Right lobe of liver (tissue), 6 donors: ENCODE measurements around the gene SLC38A1. TPM values are rescaled to one million over a fixed set of nuclear protein-coding genes. Genes with fewer than 3 reads are reported as not detected.

Source experiments
- ATAC-seq, 4 donors: fragments of 200-7000 bp; cut with Tn5 transposase; one replicate each; pipeline ENCODE4 v1.9.1; 2020; ENCODE audit warnings: mild to moderate bottlenecking in 4 of 4, moderate library complexity in 4 of 4
- DNase-seq, 3 donors: peaks; one replicate each; pipeline ENCODE4 v3.0.0-alpha.2; 2020
- H3K27ac ChIP-seq, 3 donors: fragments of 200-600 bp; one replicate each; pipeline ENCODE4 v1.8.0; 2022
- H3K27me3 ChIP-seq, 2 donors: fragments of 200-600 bp; one replicate each; pipeline ENCODE4 v1.8.0; 2022
- H3K36me3 ChIP-seq, 4 donors: fragments of 200-600 bp; sonication (generic) in 1 of 4; one replicate each; pipeline versions ENCODE4 v1.5.1 to v1.8.0; 2017 to 2022; ENCODE audit warnings: control low read depth in 1 of 4
- H3K4me1 ChIP-seq, 4 donors: fragments of 200-600 bp; sonication (generic) in 1 of 4; one replicate each; pipeline versions ENCODE4 v1.5.1 to v1.8.0; 2017 to 2022; ENCODE audit warnings: control low read depth in 1 of 4
- H3K4me3 ChIP-seq, 3 donors: fragments of 200-600 bp; one replicate each; pipeline ENCODE4 v1.8.0; 2022
- H3K9me3 ChIP-seq, 4 donors: fragments of 200-600 bp; sonication (generic) in 1 of 4; one replicate each; pipeline versions ENCODE4 v1.5.1 to v1.8.0; 2017 to 2022; ENCODE audit warnings: control low read depth in 1 of 4
- POLR2A ChIP-seq: fragments of 450-650 bp; IDR thresholded peaks from one replicate; pipeline ENCODE4 v1.6.1; 2017; ENCODE audit warnings: antibody characterized with exemption, mild to moderate bottlenecking
- WGBS: methylation state at CpG from one replicate; pipeline ENCODE4 v1.1.6; 2018; ENCODE audit warnings: low coverage, low lambda C conversion rate; ENCODE audit not compliant: insufficient coverage; ENCODE audit errors: missing lambda C conversion rate; 5-methylcytosine and 5-hydroxymethylcytosine counted together
- intact Hi-C, 2 donors: fragments of 100-400 bp; cut with DNase I; formaldehyde crosslinking; loops; one replicate each; pipeline versions ENCODE4 v1.11.2 to v1.14.1; 2022
- total RNA-seq, 6 experiments: library from RNA; depleted of rRNA in 2 of 6; stranded (reverse); fragments of >200 nt in 2 of 6; fragmentation: NEBNext Ultra II Directional in 3 of 6; extraction: Animal tissue kit (Norgen Biotek cat#: 25700) in 3 of 6; gene quantifications; one replicate each; pipeline versions ENCODE4 v1.1.0 to v1.2.4, GENCODE V29; 2016 to 2023
- TF ChIP-seq, protein P1 (sequence below), 4 donors: fragments of 200-600 bp in 3 of 4; fragments of 450-650 bp in 1 of 4; IDR thresholded peaks; one replicate each; pipeline versions ENCODE4 v1.5.1 to v1.8.0; 2016 to 2022; ENCODE audit warnings: antibody characterized with exemption in 4 of 4, mild to moderate bottlenecking in 2 of 4
- donor health status: DM: no; HTN: yes; CAD: no.
- donor health status: DM: no; HTN: no; CAD: no.
- donor health status: DM: no; HTN: no; CAD: no.
- donor health status: DM: no; HTN: yes; CAD: no.
- donor health status: DM: no; HTN: yes; CAD: no.

SLC38A1 gene
- total RNA-seq, 6 experiments from 2014 or later: 7.9 to 20.7 (median 12.2) TPM

DNA sequence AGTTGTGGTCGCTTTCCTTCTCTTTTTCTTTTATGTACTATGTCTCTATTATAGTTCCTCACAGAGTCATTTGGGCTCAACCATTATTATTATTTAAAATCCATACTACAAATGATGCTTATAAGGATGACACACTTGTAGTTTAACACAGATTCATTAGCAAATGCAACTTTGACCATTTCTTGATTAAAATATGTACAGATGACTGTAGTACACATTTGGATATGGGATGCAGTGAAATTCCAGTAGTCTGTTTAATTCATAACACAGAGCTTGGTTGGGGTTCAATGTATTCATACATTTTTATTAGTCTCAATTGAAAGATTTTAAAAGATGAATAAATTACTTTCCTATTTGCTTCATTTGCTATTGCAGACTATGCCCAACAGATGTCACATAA is 30.0 kb downstream of the SLC38A1 start:
- Histone ChIP-seq H3K27ac (no peak overlapping the region), H3K4me3 (no peak overlapping the region), H3K4me1 (no peaks in the 10 kb centered on the region), H3K9me3 (no peaks in the 10 kb centered on the region), H3K36me3 (no peaks in the 10 kb centered on the region), H3K27me3 (no peaks in the 10 kb centered on the region)
- intact Hi-C loops: no loop called here
- no peak for TF ChIP-seq POLR2A
- TF ChIP-seq, protein P1, sequence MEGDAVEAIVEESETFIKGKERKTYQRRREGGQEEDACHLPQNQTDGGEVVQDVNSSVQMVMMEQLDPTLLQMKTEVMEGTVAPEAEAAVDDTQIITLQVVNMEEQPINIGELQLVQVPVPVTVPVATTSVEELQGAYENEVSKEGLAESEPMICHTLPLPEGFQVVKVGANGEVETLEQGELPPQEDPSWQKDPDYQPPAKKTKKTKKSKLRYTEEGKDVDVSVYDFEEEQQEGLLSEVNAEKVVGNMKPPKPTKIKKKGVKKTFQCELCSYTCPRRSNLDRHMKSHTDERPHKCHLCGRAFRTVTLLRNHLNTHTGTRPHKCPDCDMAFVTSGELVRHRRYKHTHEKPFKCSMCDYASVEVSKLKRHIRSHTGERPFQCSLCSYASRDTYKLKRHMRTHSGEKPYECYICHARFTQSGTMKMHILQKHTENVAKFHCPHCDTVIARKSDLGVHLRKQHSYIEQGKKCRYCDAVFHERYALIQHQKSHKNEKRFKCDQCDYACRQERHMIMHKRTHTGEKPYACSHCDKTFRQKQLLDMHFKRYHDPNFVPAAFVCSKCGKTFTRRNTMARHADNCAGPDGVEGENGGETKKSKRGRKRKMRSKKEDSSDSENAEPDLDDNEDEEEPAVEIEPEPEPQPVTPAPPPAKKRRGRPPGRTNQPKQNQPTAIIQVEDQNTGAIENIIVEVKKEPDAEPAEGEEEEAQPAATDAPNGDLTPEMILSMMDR (IDR thresholded peaks at IDR 0.05): no peak
- 71% methylated on average over 1 of the region's 1 CpG for WGBS
- DNase-seq (no peak), ATAC-seq (no peak)

DNA sequence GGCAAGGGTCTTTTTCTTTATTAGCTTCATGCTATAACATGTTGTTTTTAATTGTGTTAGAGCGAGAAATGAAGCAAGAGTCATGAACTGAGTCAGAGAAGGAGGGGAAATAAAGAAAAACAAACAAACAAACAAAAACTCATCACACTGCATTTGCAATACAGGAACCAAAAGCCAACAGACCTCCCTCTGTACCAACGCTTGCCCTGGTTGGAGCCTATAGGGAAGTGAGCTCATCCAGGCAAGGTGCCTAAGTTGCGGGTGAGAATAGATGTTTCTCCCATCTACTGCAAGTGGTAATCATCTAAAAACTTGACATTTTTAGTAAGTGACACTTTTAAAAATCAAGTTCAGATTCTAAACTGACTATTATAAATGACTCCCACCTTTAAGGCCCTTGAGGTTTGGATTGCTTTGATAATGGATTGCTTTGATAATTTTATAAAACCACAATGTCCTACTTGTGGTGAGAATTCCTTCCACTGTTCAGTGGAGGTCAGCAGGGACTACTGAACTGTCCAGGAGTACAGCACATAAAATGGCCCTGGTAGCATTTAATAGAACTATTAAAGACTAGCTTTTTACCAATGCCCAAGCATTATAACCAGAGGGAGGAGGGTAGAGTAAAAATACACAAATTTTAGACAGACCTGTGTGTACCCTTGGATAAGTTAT is 31.3 kb downstream of the SLC38A1 start:
- no peak for ATAC-seq
- WGBS: 65% methylated on average over 3 of the region's 3 CpGs
- Histone ChIP-seq H3K9me3 (no peaks in the 10 kb centered on the region), H3K27me3 (no peaks in the 10 kb centered on the region), H3K27ac (no peak overlapping the region), H3K36me3 (no peaks in the 10 kb centered on the region), H3K4me1 (no peaks in the 10 kb centered on the region), H3K4me3 (no peak overlapping the region)
- DNase-seq: no peak
- TF ChIP-seq POLR2A: no peak
- TF ChIP-seq, protein P1 (IDR thresholded peaks at IDR 0.05): no peak
- intact Hi-C loops: no loop called here

DNA sequence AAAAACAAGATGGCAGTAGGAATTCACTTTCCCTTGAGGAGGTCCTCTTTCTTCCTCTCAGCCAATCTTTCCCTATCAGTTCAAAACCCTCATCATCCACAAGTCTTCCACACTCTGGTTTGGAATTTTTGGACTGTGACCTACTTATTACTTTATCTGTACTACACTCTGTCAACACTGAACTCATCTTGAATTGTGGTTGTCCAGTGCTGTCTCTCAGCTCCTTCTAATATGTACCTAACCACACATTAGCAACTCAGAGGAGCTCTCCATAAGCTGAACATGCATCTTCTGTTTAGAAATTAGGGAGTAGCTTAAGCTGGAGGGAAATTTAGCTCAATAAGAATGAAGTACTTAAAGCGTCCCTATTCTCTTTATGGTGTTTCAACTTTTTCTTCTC is 34.8 kb downstream of the SLC38A1 start:
- Histone ChIP-seq H3K4me1 (no peaks in the 10 kb centered on the region), H3K27ac (no peak overlapping the region), H3K36me3 (no peaks in the 10 kb centered on the region), H3K4me3 (no peak overlapping the region), H3K9me3 (no peaks in the 10 kb centered on the region), H3K27me3 (no peaks in the 10 kb centered on the region)
- WGBS: 88% methylated on average over 1 of the region's 1 CpG
- DNase-seq (no peak), ATAC-seq (no peak)
- intact Hi-C loops: no loop called here
- TF ChIP-seq, protein P1 (IDR thresholded peaks at IDR 0.05): no peak
- no peak for TF ChIP-seq POLR2A

DNA sequence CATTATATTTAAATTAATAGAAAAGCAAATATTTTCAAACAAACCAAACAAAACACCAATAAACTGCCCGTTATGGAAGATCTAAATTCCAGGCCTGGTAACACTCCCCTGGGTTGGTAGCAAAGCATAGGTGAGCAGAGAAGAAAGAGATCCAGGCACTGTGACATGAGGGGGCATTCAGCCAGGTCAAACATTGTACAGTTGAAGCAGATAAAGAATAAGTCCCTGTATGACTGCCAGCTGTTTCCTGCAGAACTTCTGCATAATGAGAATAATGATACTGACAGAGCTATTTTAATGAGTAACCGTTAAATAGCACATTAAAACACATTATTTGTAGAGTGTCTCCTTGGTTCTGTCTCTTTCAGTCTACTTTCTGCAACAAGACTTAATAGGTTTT is 35.4 kb downstream of the SLC38A1 start:
- DNase-seq: no peak
- Histone ChIP-seq H3K27me3 (no peaks in the 10 kb centered on the region), H3K27ac (no peak overlapping the region), H3K4me3 (no peak overlapping the region), H3K9me3 (no peaks in the 10 kb centered on the region), H3K4me1 (no peaks in the 10 kb centered on the region), H3K36me3 (no peaks in the 10 kb centered on the region)
- TF ChIP-seq, protein P1 (IDR thresholded peaks at IDR 0.05): no peak
- no peak for TF ChIP-seq POLR2A
- 41% methylated on average over 2 of the region's 2 CpGs for WGBS
- peak in 1 of 4 donors; percentile 42 for ATAC-seq
- intact Hi-C loops: no loop called here
